Renal cortex interstitium (tissue), 11 donors: ENCODE data around the gene DLK1. TPM values are rescaled to one million over a fixed set of nuclear protein-coding genes. Genes with fewer than 3 reads are reported as not detected.
A peak's percentile ranks its signal among the peaks of the same experiment; 100 is the strongest.

Experiments used
- DNase-seq, 11 donors: peaks; one replicate each; pipeline ENCODE4 v3.0.0-alpha.2; 2013; ENCODE audit warnings: low read depth in 9 of 11, low spot score in 4 of 11; ENCODE audit errors: extremely low read depth in 1 of 11
- polyA plus RNA-seq, 3 donors: library from polyadenylated mRNA; unstranded; fragments of 120-200 nt; gene quantifications; one replicate each; pipeline ENCODE4 v1.2.1, GENCODE V29; 2013; ENCODE audit not compliant: insufficient read length in 3 of 3

Gene DLK1
- polyA plus RNA-seq, 3 donors = 5.2 to 13.9 (median 9.8) TPM

GRCh38 chr14:100767003-100767787, 40.5 kb downstream of the DLK1 start:
- DNase-seq = no peak

GRCh38 chr14:100767788-100768536, 41.3 kb downstream of the DLK1 start:
- DNase-seq = no peak

GRCh38 chr14:100769035-100769939, 42.6 kb downstream of the DLK1 start:
- no peak for DNase-seq

- no peak for DNase-seq
These were observed 43.4 kb downstream of the DLK1 start for GRCh38 chr14:100770046-100770445.

GRCh38 chr14:100770605-100771120, 44.0 kb downstream of the DLK1 start:
- DNase-seq = no peak

GRCh38 chr14:100771121-100771800, 44.6 kb downstream of the DLK1 start:
- no peak for DNase-seq

GRCh38 chr14:100772607-100773165, 46.0 kb downstream of the DLK1 start:
- no peak for DNase-seq

- no peak for DNase-seq
These were observed 46.9 kb downstream of the DLK1 start for GRCh38 chr14:100773331-100774163.

- no peak for DNase-seq
These were observed 47.5 kb downstream of the DLK1 start for GRCh38 chr14:100774164-100774537.

GRCh38 chr14:100775351-100775830, 48.7 kb downstream of the DLK1 start:
- DNase-seq = no peak

- peak in 4 of 11 donors; percentile 34 to 47 (median 40) for DNase-seq
These were observed 49.3 kb downstream of the DLK1 start for GRCh38 chr14:100775831-100776591.

- DNase-seq = no peak
These were observed 50.1 kb downstream of the DLK1 start for GRCh38 chr14:100776681-100777365.

GRCh38 chr14:100777366-100777817, 50.7 kb downstream of the DLK1 start:
- no peak for DNase-seq

- DNase-seq = peak in 1 of 11 donors; percentile 21
These were observed 51.3 kb downstream of the DLK1 start for GRCh38 chr14:100777818-100778525.

- no peak for DNase-seq
These were observed 51.8 kb downstream of the DLK1 start for GRCh38 chr14:100778526-100778882.
